Airway epithelial cell (primary cell): ENCODE results near the gene PM20D2. TPM values are rescaled to one million over a fixed set of nuclear protein-coding genes. Genes with fewer than 3 reads are reported as not detected.

ENCODE experiments used
- total RNA-seq: library from RNA; depleted of rRNA; stranded (reverse); fragments of >200 nt; gene quantifications from 2 replicates; pipeline ENCODE4 v1.2.3, GENCODE V29; 2015

The PM20D2 gene
- 12.2 and 12.8 TPM in 2 replicates for total RNA-seq

GRCh38 chr6:89145956-89146717, at the start of gene PM20D2:
TSS of gene PM20D2 (plus strand) at chr6:89146055. CDS start at chr6:89146145, 90 bp downstream.

GRCh38 chr6:89117211-89118108, 28.4 kb upstream of the PM20D2 start, which contains the start of gene SRSF12:
TSS of gene SRSF12 (minus strand) at chr6:89118071. CDS start at chr6:89117887, 184 bp downstream.

Other genes with a start within 250 kb of the PM20D2 start
- 14.6 and 17.6 TPM in 2 replicates for gene RNGTT, start 182.4 kb upstream of the PM20D2 start, total RNA-seq
- 50.0 and 50.7 TPM in 2 replicates for gene PNRC1, start 65.3 kb upstream of the PM20D2 start, total RNA-seq
- gene SRSF12, start 28.0 kb upstream of the PM20D2 start, total RNA-seq, result 0.19 and 0.21 TPM in 2 replicates
- not detected in 2 replicates for gene GABRR1, start 71.3 kb downstream of the PM20D2 start, total RNA-seq
- gene GABRR2, start 169.2 kb downstream of the PM20D2 start, total RNA-seq, result not detected in 2 replicates
- gene UBE2J1, start 206.7 kb downstream of the PM20D2 start, total RNA-seq, result 16.2 and 19.0 TPM in 2 replicates